ENCODE results near the gene JAM2.
A peak's percentile ranks its signal among the peaks of the same experiment; 100 is the strongest.
"Not testable (repeated sequence)": the region's sequence is repeated elsewhere in the genome, so short reads cannot be mapped to it uniquely, and the experiment has no call there.

The JAM2 gene

GRCh38 chr21:25638660-25639550, at the start of gene JAM2:
JAM2 (plus strand) TSS chr21:25639258; CDS start chr21:25639822, 564 bp downstream.
- DNase-seq, result no peak

DNA sequence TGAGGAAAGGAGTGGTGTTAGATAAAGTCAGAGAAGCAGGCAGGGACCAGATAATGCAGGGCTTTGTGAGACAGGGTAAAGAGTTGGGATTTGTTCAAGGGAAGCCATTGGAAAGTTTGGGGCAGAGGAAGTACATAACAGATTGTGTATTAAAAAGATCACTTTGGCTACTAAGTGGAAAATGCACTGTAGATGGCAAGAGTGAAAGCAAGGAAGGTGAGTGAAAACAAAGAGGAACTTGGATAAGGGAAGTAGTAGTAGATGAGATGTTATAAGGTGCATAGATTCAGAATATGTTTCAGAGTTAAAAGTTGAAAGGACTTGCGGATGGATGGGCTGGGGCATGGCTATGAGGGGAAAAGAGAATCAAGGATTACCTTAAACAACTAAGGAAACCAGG, 49.2 kb upstream of the JAM2 start:
- no peak for DNase-seq

GRCh38 chr21:25607151-25608043, 31.7 kb upstream of the JAM2 start, which contains the start of gene MRPL39:
MRPL39 (minus strand) TSS chr21:25607481; CDS start chr21:25607475, 6 bp downstream.
- DNase-seq, result peak; percentile 64

DNA sequence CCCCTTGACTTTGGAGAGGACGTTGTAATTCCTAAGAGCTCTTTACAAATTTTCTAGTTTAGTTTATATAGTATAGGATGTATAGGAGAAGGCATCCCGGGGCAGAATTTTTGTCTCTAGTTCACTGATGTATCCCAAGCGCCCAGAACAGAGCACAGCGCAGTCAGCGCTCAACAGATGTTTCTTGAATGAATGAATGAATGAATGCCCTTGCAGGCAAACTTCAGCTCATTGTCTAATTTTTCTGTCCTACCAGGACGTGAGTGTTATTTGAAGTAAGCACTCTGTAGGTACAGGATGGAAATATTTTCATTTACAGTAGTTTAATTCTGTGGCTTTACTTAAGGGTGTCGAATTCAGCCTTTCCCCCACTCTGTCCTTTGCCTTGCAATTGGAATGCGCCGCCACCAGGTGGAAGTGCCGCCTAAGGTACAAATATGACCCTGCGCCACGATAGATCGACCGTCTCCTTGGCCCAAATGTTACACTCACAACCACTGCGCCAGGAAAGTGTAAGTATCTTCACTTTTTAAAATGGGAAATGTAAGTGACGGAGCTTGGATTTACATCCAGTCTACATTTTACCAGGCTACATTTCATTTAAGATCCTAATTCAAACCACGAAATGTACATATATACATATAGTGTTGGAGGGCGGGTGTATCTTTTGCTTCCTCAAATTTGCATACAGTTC, 30.9 kb upstream of the JAM2 start:
- DNase-seq, result peak; percentile 71

- no peak for DNase-seq
Measured at GRCh38 chr21:25614441-25614840, 24.6 kb upstream of the JAM2 start.

- no peak for DNase-seq
Measured at GRCh38 chr21:25615880-25616279, 23.2 kb upstream of the JAM2 start.

DNA sequence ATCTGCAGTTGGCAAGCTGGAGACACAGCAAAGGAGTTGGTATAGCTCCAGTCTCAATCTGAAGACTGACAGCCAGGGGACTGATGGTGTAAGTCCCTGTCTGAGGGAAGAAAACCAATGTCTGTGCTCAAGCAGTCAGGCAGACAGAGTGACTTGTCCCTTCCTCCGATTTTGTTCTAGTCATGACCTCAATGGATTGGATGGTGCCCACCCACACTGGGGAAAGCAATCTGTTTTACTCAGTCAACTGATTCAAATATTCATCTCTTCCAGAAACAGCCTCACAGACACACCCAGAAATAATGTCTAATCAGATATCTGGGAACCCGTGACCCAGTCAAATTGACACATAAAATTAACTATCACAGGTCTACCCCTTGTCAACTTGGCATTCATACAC, 19.9 kb upstream of the JAM2 start:
- no peak for DNase-seq

GRCh38 chr21:25624511-25624910, 14.5 kb upstream of the JAM2 start:
- DNase-seq, result no peak

- DNase-seq, result no peak
Measured at GRCh38 chr21:25625036-25625435, 14.0 kb upstream of the JAM2 start.

DNA sequence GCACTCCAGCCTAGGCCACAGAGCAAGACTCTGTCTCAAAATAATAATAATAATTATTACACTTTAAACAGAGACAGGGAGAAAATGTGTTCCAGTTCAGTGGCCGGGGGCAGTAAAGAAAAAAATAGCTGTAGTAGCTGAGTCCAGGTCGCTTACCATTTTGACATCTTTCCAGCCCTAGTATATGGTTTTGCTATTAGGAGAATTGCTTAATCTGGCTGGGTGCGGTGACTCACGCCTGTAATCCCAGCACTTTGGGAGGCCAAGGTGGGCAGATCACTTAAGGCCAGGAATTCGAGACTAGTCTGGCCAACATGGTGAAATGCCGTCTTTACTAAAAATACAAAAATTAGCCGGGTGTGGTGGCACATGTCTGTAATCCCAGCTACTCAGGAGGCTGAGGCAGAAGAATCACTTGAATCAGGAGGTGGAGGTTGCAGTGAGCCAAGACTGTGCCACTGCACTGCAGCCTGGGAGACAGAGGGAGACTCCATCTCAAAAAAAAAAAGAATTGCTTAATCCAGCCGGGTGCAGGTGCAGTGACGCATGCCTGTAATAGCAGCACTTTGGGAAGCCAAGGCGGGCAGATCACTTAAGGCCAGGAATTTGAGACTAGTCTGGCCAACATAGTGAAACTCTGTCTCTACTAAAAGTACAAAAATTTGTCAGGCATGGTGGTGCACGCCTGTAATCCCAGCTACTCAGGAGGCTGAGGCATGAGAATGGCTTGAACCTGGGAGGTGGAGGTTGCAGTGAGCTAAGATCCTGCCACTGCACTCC, 13.1 kb upstream of the JAM2 start:
- DNase-seq, result not testable (repeated sequence)

GRCh38 chr21:25626757-25627156, 12.3 kb upstream of the JAM2 start:
- no peak for DNase-seq

DNA sequence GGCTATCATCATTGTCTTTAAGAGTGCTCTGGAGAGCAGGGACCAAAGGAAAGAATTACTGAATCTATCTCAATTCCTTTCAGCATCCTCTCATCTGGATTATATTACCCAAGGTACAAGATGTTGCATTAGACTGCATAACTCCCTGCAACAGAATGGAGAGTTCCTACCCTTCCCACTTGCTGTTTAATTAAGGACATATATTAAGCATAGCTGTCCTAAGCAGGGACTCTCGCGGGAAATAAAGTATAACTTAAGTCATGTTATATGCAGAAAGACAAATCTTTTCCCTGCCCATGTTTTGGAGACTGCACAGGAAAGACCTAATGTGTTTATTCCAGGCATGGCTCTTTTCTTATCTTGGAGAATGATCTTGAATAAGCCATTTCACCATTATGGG, 6.8 kb upstream of the JAM2 start:
- DNase-seq, result no peak

DNA sequence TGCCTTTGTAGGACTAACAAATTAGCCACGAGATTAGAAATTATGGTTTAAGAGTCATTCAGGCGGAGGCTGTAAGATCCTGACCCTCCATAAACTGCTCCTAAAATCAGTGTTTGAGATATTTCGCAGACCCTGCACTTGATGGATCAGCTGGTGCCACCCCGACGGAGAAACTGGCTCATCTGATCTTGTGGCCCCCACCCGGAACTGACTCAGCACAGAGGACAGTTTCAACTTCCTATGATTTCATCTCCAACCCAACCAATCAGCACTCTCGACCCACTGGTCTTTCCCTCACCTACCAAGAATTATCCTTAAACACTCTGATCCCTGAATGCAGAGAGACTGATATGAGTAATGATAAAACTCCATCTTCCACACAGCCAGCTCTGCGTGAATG, 3.7 kb upstream of the JAM2 start:
- DNase-seq, result no peak

DNA sequence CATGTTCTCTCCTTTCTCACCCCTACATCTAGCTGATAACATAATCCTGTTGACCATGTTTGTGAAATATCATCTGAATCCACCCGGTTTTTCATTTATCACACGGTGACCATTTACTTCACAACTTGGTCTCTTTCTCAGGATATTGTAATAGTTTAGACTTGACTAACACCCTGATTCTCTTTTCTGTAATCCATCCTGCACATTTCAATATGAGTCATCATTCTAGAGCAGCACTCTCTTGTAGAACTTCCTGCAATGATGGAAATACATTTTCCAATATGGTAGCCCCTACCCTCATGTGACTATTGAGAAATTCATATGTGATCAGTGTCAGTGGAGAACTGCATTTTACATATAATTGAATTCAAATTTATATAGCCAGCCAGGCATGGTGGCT, 2.3 kb upstream of the JAM2 start:
- DNase-seq, result no peak

DNA sequence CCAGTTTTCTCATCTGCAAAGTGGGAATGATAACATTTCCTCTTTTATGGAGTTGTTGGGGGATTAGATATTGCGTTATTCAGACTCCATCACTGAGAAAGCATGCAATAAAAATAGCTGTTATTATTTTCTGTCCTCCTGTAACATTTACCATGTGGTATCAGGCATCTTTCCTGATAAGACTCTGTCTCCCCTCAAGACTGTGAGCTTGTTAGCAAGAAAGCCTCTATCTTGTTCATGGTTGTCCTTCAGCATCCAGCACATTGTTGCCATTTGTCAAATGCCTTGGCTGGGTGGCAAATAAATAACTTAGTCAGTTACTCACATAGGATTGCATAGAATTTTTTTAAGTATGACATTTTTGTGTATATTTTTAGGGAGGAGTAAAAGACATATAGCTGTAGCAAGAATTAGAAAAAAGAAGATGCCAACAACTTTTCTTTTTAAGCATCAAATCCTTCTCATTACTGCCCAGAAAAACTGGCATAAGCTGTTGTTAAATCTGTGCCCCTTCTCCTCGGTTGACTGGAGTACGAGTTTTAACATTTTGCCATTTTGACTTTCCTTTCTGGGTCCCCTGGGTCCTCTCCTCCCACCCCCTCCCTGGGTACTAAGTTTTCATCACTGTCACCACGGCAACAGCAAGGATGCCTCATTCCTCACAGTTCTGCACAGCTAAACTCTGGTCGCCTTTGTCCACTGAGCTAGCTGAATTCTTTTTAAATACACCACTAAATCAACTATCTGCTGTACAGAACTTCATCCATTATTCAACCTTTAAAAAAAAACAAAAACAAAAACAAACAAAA, 1.0 kb upstream of the JAM2 start:
- no peak for DNase-seq

DNA sequence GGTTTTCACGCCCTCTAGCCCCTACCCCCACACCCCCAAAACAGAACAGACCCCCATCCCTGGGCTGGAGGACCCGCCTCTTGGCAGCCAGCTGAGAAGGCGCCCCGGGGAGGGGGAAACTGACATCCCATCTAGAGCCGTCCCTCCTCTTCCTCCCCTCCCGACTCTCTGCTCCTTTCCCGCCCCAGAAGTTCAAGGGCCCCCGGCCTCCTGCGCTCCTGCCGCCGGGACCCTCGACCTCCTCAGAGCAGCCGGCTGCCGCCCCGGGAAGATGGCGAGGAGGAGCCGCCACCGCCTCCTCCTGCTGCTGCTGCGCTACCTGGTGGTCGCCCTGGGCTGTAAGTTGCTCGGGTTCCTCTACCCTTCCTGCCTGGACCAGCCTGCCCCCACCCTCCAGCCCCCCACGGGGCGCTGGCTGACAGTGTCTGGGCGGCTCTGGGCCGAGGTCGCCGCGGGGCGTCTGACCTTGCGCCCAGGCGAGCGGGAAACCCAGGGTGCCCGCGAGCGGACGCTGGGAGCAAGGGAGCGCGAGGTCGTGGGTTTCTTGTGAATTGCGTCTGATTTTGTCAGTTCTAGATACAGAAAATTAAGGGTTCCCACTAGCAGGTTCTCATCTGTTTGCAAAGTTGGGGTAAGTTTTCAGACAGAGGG, 618 bp downstream of the JAM2 start:
- DNase-seq, result no peak

GRCh38 chr21:25640202-25640942, 1.3 kb downstream of the JAM2 start:
- DNase-seq, result no peak

DNA sequence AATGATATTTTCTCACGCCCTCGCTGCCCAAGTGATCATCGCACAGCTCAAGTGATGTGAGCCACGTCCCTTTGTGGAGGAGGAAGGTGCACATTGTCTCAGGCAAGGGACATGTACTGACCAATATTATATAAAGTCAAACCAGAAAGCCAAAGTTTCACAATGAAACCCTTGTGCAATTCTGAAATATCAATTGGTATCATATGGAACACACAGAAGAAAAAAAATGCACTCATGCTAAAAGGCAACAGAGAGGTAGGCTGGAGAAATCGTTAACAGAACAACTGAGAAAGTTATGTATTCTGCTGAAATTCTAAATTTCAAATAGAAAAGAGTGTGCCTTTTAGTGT, 1.9 kb downstream of the JAM2 start:
- DNase-seq, result no peak

DNA sequence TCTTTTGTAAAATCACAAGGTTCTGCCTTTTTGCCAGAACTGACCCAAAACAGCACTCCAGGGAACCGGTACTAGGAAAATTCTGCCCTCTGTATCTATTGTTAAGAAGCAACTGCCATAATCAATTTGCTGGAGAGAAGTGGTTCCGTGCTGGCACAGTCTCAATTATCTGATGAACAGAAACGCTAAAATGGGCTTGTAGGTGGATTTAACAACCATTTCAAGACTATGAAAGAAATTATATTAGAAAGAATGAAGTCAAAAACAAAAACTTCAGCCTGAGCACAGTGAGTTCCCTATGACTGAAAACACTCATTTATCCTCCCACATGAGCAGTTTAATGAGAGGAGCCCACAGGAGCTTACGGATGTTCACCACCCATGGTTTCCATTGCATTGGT, 4.4 kb downstream of the JAM2 start:
- DNase-seq, result no peak

GRCh38 chr21:25646474-25646873, 7.4 kb downstream of the JAM2 start:
- no peak for DNase-seq
